ENCODE results near the gene SPINT1.

SPINT1 gene

DNA sequence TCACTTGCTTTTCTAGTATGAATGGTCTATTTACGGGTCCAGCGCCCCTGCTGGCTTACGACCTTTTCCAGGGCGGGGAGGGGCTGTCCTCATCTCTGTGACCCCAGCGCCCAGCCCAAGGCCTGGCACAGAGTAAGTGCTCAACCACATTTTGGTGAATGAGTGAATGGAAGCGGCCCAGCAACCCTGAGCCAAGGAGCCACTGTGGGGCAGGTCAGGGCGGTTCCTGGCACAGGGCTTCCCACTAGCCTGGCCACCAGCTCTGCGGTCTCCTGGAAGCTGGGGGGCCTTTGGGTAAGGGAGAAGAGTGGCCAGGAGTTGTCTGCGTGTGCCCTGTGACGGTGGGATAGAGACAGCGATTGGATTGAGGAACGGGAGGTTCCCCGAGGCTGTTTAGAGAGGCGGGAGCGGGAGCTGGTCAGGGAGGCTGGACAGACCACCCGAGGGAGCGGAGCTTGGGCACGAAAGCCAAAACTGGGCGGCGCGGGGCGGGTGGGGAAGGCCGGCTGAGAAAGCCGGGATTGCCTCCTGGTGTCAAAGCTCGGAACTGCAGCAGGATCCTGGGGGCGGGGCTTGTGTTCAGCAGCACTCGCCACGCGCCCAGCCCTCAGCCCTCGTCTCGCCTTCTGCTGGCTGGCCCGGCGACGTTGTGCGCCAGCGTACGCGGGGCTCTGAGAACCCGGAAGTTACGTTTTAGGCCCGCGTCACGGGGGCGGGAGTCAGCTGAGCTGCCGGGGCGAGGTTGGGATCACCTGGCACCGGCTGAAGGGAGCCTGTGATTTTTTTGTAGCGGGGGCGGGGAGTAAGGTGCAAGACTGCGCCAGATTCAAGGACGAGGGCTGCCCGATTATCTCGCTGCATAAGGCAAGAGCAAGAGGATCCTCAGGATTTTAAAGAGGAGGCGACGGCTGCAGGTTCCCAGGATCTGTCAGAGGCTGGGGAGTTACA lies 50.2 kb downstream of the SPINT1 start, which contains the start of gene VPS18:
Gene VPS18 (plus strand): TSS at position 718 of the 948 bp plus-strand sequence. CDS start 319 bp downstream, outside the sequence.
- peak; percentile 96 to 100 for DNase-seq

DNA sequence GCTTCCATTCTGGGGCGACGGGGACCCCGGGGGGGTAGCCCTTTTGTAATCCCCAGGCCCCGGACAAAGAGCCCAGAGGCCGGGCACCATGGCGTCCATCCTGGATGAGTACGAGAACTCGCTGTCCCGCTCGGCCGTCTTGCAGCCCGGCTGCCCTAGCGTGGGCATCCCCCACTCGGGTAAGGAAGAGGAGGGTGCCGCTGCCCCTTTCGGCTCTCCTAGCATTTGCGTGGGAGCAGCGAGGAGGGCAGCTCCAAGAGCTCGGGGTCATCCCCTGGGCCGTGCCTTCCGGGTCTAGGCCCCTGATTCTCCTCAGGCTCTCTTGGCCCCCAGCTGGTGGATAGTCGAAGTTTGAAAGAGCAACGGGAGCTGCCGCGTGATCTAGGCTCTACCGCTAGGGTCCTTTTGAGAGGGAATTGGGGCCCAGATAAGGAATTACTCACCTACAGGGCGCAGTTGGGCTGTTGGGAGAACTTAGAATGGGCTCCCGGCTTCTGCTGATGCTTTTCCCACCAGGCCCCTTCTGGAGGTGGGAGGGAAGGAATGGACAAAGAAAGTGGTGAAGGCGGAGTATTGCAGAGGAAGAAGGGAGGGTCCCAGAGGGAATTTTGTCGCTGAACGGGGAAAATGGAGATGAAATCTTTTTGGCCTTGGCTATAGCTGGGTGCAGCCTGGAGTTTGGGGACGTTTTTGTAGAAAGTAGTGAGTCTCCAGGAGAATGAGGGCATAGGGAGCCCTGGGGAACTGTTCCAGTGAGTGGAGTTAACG lies 51.0 kb downstream of the SPINT1 start:
- DNase-seq, result peak; percentile 80

DNA sequence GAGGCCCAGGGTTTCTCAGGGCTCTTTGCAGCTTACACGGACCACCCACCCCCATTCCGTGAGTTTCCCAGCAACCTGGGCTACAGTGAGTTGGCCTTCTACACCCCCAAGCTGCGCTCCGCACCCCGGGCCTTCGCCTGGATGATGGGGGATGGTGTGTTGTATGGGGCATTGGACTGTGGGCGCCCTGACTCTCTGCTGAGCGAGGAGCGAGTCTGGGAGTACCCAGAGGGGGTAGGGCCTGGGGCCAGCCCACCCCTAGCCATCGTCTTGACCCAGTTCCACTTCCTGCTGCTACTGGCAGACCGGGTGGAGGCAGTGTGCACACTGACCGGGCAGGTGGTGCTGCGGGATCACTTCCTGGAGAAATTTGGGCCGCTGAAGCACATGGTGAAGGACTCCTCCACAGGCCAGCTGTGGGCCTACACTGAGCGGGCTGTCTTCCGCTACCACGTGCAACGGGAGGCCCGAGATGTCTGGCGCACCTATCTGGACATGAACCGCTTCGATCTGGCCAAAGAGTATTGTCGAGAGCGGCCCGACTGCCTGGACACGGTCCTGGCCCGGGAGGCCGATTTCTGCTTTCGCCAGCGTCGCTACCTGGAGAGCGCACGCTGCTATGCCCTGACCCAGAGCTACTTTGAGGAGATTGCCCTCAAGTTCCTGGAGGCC lies 55.8 kb downstream of the SPINT1 start:
- no peak for DNase-seq

DNA sequence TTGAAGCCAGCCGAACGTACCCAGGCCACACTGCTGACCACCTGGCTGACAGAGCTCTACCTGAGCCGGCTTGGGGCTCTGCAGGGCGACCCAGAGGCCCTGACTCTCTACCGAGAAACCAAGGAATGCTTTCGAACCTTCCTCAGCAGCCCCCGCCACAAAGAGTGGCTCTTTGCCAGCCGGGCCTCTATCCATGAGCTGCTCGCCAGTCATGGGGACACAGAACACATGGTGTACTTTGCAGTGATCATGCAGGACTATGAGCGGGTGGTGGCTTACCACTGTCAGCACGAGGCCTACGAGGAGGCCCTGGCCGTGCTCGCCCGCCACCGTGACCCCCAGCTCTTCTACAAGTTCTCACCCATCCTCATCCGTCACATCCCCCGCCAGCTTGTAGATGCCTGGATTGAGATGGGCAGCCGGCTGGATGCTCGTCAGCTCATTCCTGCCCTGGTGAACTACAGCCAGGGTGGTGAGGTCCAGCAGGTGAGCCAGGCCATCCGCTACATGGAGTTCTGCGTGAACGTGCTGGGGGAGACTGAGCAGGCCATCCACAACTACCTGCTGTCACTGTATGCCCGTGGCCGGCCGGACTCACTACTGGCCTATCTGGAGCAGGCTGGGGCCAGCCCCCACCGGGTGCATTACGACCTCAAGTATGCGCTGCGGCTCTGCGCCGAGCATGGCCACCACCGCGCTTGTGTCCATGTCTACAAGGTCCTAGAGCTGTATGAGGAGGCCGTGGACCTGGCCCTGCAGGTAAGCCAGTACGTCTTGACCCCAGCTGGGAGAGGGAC lies 56.6 kb downstream of the SPINT1 start:
- DNase-seq, result no peak

DNA sequence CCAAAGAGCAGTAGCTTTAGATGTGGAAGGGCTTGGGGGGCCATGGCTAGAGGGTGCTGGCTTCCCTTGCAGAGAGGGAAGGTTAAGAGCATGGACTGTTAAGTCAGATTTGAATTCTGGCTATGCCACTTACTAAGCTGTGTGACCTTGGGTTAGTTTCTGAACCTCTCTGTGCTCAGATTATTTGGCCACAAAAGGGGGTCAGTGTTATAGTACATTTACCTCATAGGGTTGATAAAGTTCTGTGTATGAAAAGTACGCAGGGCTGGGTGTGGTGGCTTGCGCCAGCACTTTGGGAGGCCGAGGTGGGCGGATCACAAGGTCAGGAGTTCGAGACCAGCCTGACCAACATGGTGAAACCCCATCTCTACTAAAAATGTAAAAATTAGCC lies 57.2 kb downstream of the SPINT1 start:
- no peak for DNase-seq

DNA sequence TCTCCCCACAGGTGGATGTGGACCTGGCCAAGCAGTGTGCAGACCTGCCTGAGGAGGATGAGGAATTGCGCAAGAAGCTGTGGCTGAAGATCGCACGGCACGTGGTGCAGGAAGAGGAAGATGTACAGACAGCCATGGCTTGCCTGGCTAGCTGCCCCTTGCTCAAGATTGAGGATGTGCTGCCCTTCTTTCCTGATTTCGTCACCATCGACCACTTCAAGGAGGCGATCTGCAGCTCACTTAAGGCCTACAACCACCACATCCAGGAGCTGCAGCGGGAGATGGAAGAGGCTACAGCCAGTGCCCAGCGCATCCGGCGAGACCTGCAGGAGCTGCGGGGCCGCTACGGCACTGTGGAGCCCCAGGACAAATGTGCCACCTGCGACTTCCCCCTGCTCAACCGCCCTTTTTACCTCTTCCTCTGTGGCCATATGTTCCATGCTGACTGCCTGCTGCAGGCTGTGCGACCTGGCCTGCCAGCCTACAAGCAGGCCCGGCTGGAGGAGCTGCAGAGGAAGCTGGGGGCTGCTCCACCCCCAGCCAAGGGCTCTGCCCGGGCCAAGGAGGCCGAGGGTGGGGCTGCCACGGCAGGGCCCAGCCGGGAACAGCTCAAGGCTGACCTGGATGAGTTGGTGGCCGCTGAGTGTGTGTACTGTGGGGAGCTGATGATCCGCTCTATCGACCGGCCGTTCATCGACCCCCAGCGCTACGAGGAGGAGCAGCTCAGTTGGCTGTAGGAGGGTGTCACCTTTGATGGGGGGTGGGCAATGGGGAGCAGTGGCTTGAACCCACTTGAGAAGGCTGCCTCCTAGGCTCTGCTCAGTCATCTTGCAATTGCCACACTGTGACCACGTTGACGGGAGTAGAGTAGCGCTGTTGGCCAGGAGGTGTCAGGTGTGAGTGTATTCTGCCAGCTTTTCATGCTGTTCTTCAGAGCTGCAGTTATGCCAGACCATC lies 59.0 kb downstream of the SPINT1 start:
- DNase-seq, result peak; percentile 72

DNA sequence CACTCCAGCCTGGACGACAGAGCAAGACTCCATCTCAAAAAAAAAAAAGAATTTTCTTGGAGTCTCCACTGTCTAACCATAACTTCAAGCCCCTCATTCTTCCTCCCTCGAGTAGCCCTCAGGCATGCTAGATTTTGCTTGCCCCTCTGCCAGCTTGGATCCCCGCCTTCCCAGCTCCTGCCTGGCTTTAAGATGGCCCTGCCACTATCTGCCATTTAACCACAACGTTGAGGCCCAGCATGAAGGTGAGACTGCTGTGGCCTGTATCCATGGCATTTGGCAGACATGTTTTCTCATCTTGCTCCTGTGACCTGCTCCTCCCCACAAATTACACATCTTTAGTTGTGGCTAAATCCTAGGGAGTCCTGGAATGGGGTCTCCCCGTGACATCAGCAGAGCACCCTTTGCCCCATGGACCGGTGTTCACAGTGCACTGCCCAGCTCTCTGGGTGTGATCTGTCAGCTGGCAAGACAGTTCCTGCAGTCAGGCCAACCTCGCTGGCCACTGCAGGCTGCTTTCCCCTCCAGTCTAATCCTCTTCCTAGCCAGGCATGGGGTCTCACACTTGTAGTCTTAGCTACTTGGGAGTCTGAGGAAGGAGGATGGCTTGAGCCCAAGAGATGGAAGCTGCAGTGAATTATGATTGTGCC lies 60.8 kb downstream of the SPINT1 start:
- no peak for DNase-seq

DNA sequence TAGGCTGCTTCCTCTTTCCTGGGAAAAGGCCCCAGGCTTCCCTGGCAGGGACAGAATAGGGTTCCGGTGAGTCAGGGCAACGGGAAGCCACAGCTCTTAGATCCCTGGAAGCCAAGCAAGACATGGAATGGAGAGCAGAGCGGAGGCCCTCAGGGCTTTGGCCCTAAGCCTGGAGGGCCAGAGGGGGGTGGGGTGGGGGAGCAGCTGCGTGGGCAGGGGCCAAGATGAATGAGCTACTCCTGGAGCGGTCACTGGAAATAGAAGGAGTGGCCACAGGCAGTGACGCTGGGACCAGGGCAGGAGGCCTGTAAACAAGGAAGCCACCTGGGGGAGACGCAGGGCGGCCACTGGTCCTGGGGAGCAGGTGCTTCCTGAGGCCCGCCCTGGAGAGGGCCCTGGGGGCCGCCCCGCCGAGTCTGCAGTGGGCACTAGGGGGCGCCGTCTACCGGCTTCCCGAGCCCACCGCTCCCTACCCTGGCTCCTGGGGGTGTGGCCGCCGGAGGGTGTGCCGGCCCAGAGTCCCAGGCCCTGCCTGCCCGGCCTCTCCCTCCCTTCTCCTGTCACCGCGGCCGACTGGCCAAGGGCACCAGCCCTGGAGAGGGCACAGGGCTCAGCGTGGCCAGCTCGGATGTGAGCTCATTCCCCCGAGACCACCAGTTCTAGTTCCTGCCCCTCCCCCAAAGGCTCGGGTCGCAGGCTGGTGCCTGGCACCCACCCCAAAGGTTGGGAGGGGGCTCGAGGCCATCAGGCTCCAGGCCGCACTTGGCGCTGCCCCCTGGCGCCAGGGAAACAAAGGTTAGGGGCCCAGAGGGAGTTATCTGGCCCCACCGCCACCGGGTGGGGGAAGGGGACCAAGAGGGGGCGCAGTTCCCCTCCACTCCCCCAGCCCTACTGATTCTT lies 62.5 kb downstream of the SPINT1 start:
- peak; percentile 42 to 43 for DNase-seq

DNA sequence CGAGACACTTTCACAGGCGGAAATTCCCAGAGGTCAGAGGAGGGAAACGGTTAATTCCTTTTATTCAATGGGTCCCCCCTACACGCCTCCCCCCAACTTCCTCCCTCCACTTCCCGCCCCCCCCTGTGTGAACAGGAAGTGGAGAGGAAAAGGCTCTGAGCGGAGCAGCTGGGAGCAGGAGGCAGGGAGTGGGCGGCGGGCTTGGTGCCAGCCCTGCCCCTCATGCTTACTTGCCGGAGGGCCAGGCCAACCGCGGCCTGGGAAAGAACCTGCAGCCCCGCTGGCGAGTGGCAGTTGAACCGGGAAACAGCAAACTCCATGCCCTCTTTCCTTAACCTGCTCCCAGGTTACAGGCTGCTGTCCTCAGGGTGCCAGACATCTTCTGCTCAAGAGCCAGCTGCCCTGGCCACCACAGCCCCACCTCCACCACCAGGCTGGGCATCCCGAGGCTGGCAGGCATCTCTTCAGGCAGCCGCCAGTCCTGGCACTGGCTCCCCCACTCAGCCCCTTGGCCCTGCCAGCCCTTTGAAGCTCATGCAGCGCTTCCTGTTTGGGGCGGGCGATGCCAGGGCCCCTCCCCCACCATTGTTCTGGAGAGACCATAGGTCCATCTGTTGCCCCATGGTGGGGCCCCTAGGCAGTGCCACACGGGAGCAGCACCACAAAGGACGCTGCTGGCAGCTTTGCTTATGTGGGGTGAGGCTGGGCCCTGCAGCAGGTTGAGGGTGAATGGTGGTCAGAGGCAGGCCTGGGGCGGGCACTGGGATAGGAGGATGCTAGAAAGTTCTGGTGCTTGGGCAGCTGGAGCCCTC lies 63.3 kb downstream of the SPINT1 start:
- DNase-seq, result peak; percentile 40 to 79
